Raji (cell line): ENCODE results near the gene GLUD2.
"Not testable (repeated sequence)": the region's sequence is repeated elsewhere in the genome, so short reads cannot be mapped to it uniquely, and the experiment has no call there.

Source experiments
- POLR2A ChIP-seq: IDR thresholded peaks from 2 replicates; pipeline ENCODE4 v1.6.1; 2011; ENCODE audit warnings: low read depth, low read length, control low read depth; ENCODE audit not compliant: insufficient read depth

GLUD2 gene

DNA sequence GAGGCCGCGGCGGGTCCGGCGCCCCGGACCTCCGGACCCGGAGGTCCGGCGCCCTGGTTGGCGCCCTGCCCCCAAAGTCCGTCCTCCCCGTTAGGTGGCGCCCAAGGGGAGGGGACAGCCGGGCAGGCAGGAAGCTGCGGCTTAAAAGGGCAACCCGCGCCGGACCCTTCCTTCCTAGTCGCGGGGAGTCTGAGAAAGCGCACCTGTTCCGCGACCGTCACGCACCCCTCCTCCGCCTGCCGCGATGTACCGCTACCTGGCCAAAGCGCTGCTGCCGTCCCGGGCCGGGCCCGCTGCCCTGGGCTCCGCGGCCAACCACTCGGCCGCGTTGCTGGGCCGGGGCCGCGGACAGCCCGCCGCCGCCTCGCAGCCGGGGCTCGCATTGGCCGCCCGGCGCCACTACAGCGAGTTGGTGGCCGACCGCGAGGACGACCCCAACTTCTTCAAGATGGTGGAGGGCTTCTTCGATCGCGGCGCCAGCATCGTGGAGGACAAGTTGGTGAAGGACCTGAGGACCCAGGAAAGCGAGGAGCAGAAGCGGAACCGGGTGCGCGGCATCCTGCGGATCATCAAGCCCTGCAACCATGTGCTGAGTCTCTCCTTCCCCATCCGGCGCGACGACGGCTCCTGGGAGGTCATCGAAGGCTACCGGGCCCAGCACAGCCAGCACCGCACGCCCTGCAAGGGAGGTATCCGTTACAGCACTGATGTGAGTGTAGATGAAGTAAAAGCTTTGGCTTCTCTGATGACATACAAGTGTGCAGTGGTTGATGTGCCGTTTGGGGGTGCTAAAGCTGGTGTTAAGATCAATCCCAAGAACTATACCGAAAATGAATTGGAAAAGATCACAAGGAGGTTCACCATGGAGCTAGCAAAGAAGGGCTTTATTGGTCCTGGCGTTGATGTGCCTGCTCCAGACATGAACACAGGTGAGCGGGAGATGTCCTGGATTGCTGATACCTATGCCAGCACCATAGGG lies at the start of gene GLUD2:
Gene GLUD2, plus strand, starts transcription at position 170 of the 979 bp plus-strand sequence. Its CDS starts 75 bp downstream, at position 245.
- not testable (repeated sequence) for TF ChIP-seq POLR2A

GRCh38 chrX:120999413-120999812 lies 48.0 kb upstream of the GLUD2 start:
- no peak for TF ChIP-seq POLR2A

GRCh38 chrX:121000589-121000988 lies 46.8 kb upstream of the GLUD2 start:
- no peak for TF ChIP-seq POLR2A

- no peak for TF ChIP-seq POLR2A
Measured at GRCh38 chrX:121008920-121009319, 38.5 kb upstream of the GLUD2 start.

GRCh38 chrX:121009764-121010163 lies 37.6 kb upstream of the GLUD2 start:
- no peak for TF ChIP-seq POLR2A

- no peak for TF ChIP-seq POLR2A
Measured at GRCh38 chrX:121010218-121010617, 37.2 kb upstream of the GLUD2 start.

DNA sequence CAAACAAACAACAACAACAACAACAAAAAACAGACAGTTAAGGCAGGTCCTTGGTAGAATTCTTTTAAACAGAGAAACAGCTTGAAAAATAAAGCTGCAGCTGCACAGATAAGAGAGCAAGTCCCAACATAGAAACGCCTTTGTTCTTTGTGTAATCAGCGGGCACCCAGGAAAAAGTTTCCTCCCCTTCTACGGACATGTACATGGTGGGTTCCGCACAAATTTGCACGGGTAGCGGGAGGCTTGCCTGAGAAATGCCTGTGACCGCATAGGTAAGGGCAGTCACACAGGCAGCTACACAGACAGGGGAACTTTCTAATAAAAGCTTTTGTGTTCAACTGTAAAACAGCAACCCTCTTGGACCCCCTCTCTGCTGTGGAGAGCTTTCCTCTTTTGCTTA lies 36.2 kb upstream of the GLUD2 start:
- no peak for TF ChIP-seq POLR2A

GRCh38 chrX:121013897-121014455 lies 33.4 kb upstream of the GLUD2 start:
- no peak for TF ChIP-seq POLR2A

GRCh38 chrX:121014826-121015225 lies 32.6 kb upstream of the GLUD2 start:
- no peak for TF ChIP-seq POLR2A

DNA sequence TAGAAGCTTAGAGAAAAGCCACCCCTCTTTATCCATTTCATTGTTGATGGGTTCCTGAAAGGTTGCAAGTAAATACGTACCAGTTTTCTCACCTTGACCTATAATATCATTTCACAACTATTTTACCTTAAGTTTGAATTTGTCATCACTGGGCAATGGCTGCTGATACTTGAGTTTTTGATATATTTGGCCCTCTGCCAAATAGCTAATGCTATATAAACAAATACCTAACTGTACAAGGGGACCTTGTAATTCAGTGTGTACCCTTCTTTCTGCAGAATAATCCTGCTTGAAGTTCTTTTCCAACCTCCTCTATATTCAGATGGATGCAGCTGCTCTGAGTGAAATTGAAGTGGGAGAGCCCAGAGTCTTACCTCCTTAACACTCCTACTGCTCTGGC lies 19.0 kb upstream of the GLUD2 start:
- TF ChIP-seq POLR2A: no peak

DNA sequence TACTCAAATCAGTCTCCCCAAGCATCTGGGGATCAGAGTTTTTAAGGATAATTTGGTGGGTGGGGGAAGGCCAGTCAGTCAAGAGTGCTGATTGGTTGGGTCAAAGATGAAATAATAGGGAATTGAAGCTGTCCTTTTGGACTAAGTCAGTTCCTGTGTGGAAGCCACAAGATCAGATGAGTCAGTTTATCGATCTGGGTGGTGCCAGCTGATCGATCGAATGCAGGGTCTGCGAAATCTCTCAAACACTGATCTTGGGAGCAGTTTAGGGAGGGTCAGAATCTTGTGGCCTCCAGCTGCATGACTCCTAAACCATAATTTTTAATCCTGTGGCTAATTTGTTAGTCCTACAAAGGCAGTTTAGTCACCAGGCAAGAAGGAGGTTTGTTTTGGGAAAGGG lies 17.3 kb upstream of the GLUD2 start:
- TF ChIP-seq POLR2A: no peak

DNA sequence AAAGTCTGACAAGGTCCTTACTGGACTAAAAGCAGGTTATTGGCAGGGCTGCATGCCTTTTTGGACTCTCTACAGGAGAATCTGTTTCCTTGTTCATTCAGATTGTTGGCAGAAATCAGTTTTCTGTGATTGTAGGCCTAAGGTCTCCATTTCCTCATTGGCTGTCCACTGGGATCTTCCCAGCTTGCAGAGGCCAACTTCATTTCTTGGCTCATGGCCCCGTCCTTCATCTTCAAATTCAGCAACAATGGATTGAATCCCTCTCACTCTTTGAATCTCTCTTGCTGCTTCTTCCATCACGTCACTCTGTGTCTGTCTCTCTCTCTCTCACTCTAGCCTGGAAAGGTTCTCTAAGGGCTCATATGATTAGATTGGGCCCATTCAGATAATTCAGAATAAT lies 14.9 kb upstream of the GLUD2 start:
- no peak for TF ChIP-seq POLR2A

DNA sequence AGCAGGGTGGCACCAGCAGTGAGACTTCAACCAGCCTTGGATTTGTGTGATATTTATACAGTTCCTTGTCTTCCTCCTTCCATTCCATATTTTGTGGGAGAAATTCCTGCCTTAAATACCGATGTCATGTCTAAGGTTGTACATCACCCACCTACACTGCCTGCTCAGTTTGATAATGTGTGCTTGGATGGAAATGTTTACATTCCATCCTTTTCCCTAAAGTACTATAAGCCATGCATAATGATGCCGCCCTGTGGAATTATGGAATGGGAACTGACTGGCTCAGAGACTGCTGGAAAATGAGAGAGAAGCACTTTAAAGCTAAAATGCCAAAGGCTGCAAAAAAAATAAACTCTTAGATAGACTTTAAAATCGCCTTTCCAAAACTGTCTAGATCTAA lies 11.3 kb upstream of the GLUD2 start:
- TF ChIP-seq POLR2A: no peak

DNA sequence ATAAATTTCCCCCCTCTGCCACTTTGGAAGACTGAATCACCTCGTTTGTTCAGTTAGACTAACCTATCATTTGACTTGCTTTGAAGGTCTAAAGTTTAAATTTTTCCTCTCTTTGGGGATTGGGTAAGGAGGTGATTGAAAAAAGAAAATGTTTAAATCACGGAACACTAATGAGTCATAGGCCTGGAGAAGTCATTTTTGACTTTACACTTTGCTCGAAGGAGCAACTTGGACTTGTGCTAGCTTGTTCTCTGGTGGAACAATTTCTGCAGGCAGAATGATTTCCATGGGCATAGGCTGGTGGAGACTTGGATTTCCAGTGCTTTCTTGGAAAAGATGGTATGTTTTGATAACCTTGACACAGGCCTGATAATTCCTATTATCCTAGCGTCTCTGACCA lies 10.5 kb upstream of the GLUD2 start:
- no peak for TF ChIP-seq POLR2A

DNA sequence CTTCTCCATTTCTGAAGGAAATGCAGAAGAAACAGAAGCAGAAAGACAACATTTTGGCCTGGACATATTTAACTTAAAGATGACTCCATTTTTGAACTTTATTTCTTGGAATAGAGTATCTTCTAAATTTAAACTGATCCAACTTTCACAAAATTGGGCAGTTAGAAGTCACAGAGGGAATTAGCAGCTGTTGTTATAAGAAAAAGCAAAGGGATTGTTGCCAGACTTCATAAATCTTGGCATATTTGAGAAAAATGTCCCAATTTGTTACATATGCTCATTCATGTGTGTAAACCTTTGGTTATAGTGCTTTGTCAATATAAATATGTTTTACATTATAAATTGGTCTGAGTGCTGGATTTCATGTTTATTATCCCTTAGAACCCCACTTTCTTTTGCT lies 3.4 kb downstream of the GLUD2 start:
- TF ChIP-seq POLR2A: no peak

DNA sequence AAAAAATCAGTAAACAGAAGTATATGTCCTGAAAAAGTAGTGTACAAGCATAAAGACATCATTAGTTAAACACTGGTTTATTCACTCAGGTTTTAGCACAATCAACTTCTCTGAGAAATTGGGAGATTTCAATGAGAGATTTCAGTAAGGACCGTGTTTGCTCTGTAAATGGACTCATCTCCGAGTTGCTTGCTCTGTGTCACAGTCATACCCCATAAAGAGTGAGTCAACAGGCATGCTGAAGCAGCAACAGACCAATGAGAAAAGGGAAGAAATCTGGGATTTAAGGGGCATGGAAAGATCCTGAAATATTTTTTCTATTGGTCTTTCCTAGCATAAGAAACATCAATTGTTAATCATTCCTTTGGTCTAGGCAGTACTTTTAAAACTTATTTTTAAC lies 4.7 kb downstream of the GLUD2 start:
- no peak for TF ChIP-seq POLR2A
